H1 (cell line): ENCODE results near the gene PELI2.

ENCODE experiments used
- CHD2 ChIP-seq: IDR thresholded peaks from 2 replicates; pipeline ENCODE4 v1.6.1; 2012; ENCODE audit warnings: low read length, improper control_type of control experiment
- EP300 ChIP-seq, 2 experiments: IDR thresholded peaks; 1 replicate in 1 of 2; 2 replicates in 1 of 2; pipeline ENCODE4 v1.6.1; 2011 to 2012; ENCODE audit warnings: low read depth in 2 of 2, low read length in 2 of 2, mild to moderate bottlenecking in 2 of 2, borderline replicate concordance in 1 of 2, inconsistent platforms in 1 of 2, moderate library complexity in 1 of 2
- POLR2A ChIP-seq, 2 experiments: IDR thresholded peaks; 1 replicate in 1 of 2; 2 replicates in 1 of 2; pipeline ENCODE4 v1.6.1; 2011; ENCODE audit warnings: low read depth in 2 of 2, low read length in 2 of 2, mild to moderate bottlenecking in 2 of 2; ENCODE audit errors: control extremely low read depth in 1 of 2
- POLR2AphosphoS5 ChIP-seq: IDR thresholded peaks from 2 replicates; pipeline ENCODE4 v1.6.1; 2011; ENCODE audit warnings: low read depth, low read length
- SIN3A ChIP-seq, 2 experiments: IDR thresholded peaks in 1 of 2; conservative IDR thresholded peaks in 1 of 2; 2 replicates each; pipeline ENCODE4 v1.6.1; 2011 to 2012; ENCODE audit warnings: low read length in 2 of 2, improper control_type of control experiment in 1 of 2, low read depth in 1 of 2, mild to moderate bottlenecking in 1 of 2
- ZNF274 ChIP-seq: IDR thresholded peaks from 2 replicates; pipeline ENCODE4 v1.7.0; 2012; ENCODE audit warnings: low read length, borderline replicate concordance; ENCODE audit errors: extremely low read depth
- TF ChIP-seq, protein P1 (sequence below), 3 experiments: IDR thresholded peaks; 1 replicate in 2 of 3; 2 replicates in 1 of 3; pipeline versions ENCODE4 v1.5.1 to v1.6.1; 2011; ENCODE audit warnings: low read length in 3 of 3, mild to moderate bottlenecking in 3 of 3, inconsistent platforms in 2 of 3, low read depth in 1 of 3, moderate library complexity in 1 of 3; ENCODE audit not compliant: insufficient read depth in 1 of 3; ENCODE audit errors: control extremely low read depth in 1 of 3
- TF ChIP-seq, protein P2 (sequence below): IDR thresholded peaks from 2 replicates; pipeline ENCODE4 v1.6.1; 2011; ENCODE audit warnings: low read length, improper control_type of control experiment
- TF ChIP-seq, protein P3 (sequence below): IDR thresholded peaks from 2 replicates; pipeline ENCODE4 v1.6.1; 2012; ENCODE audit warnings: inconsistent platforms
- TF ChIP-seq, protein P4 (sequence below): IDR thresholded peaks from 2 replicates; pipeline ENCODE4 v1.6.1; 2012; ENCODE audit warnings: low read length, inconsistent platforms

DNA sequence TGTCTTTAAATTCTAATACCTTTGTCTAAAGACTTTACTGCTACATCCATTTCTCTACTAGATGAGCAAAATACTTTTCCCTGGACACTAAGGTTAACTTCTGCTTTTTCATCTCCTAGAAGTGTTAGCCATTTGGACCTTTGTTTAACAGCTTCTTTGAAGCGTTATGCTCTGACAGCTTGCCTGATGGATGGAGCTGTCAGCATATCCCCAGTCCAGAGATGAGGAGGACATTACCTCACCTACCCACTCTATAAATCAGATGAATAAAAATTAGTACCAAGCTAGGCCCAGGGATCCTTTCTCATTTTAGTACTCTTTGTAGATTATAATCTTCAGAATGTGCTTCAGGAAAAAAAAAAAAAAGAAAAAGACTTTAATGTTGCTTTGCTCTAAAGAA, 222.7 kb downstream of the PELI2 start:
- TF ChIP-seq SIN3A (conservative IDR thresholded peaks at IDR 0.05 in 1 of 2, IDR thresholded peaks at IDR 0.05 in 1 of 2; ENCODE audit: low read depth in 1 of 2, low read length in 2 of 2) = no peak
- TF ChIP-seq, protein P1, sequence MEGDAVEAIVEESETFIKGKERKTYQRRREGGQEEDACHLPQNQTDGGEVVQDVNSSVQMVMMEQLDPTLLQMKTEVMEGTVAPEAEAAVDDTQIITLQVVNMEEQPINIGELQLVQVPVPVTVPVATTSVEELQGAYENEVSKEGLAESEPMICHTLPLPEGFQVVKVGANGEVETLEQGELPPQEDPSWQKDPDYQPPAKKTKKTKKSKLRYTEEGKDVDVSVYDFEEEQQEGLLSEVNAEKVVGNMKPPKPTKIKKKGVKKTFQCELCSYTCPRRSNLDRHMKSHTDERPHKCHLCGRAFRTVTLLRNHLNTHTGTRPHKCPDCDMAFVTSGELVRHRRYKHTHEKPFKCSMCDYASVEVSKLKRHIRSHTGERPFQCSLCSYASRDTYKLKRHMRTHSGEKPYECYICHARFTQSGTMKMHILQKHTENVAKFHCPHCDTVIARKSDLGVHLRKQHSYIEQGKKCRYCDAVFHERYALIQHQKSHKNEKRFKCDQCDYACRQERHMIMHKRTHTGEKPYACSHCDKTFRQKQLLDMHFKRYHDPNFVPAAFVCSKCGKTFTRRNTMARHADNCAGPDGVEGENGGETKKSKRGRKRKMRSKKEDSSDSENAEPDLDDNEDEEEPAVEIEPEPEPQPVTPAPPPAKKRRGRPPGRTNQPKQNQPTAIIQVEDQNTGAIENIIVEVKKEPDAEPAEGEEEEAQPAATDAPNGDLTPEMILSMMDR (IDR thresholded peaks at IDR 0.05; ENCODE audit: control extremely low read depth in 1 of 3, insufficient read depth in 1 of 3, low read depth in 1 of 3, low read length in 3 of 3) = no peak
- TF ChIP-seq, protein P2, sequence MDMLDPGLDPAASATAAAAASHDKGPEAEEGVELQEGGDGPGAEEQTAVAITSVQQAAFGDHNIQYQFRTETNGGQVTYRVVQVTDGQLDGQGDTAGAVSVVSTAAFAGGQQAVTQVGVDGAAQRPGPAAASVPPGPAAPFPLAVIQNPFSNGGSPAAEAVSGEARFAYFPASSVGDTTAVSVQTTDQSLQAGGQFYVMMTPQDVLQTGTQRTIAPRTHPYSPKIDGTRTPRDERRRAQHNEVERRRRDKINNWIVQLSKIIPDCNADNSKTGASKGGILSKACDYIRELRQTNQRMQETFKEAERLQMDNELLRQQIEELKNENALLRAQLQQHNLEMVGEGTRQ = no peak
- TF ChIP-seq, protein P3, sequence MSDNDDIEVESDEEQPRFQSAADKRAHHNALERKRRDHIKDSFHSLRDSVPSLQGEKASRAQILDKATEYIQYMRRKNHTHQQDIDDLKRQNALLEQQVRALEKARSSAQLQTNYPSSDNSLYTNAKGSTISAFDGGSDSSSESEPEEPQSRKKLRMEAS = no peak
- TF ChIP-seq POLR2A (IDR thresholded peaks at IDR 0.05; ENCODE audit: control extremely low read depth in 1 of 2, low read depth in 2 of 2, low read length in 2 of 2) = no peak
- TF ChIP-seq CHD2 = no peak
- no peak for TF ChIP-seq EP300 (IDR thresholded peaks at IDR 0.05; ENCODE audit: borderline replicate concordance in 1 of 2, low read depth in 2 of 2, low read length in 2 of 2)
- TF ChIP-seq ZNF274 = no peak
- TF ChIP-seq POLR2AphosphoS5 = no peak
- TF ChIP-seq, protein P4, sequence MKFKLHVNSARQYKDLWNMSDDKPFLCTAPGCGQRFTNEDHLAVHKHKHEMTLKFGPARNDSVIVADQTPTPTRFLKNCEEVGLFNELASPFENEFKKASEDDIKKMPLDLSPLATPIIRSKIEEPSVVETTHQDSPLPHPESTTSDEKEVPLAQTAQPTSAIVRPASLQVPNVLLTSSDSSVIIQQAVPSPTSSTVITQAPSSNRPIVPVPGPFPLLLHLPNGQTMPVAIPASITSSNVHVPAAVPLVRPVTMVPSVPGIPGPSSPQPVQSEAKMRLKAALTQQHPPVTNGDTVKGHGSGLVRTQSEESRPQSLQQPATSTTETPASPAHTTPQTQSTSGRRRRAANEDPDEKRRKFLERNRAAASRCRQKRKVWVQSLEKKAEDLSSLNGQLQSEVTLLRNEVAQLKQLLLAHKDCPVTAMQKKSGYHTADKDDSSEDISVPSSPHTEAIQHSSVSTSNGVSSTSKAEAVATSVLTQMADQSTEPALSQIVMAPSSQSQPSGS = no peak
